HG03521 (cell line): ENCODE measurements around the gene FFAR2.
"Not testable (repeated sequence)": the region's sequence is repeated elsewhere in the genome, so short reads cannot be mapped to it uniquely, and the experiment has no call there.

ENCODE experiments used
- ATAC-seq: cut with Tn5 transposase; IDR thresholded peaks from one replicate; pipeline ENCODE4 v1.9.1; 2021; ENCODE audit warnings: mild to moderate bottlenecking, moderate library complexity; ENCODE audit not compliant: unreplicated experiment

FFAR2 gene

DNA sequence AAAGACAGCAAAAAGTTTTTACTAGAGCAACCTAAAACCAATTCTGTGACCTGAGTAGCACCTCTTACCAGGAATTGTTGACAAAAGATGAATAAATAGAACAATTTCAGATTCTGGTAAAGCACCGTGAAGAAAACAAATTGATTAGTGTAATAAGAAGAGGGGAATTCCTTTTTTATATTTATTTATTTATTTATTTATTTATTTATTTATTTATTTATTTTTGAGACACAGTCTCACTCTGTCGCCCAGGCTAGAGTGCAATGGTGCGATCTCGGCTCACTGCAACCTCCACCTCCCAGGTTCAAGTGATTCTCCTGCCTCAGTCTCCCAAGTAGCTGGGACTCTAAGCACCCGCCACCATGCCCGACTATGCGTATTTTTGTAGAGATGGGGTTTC, 24.7 kb upstream of the FFAR2 start:
- ATAC-seq = not testable (repeated sequence)

DNA sequence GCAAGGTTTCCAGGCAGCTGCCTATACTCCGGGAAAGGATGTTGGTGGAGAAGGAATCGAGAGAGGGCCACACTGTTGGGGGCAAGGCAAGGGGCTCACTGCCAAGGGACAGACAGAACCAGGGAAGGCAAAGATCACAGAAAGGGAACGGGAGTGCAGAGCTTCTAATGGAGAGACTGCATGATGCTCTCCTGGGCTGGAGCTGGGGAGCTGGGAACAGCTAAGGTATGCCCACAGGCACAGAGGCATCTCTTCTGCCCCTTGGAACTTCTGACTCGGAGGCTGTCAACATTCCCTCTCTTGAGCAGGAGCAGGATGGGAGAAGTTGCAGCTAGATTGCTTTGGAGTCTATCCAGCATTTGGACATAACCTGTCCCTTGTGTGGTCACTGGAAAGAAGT, 22.4 kb upstream of the FFAR2 start:
- ATAC-seq = no peak

DNA sequence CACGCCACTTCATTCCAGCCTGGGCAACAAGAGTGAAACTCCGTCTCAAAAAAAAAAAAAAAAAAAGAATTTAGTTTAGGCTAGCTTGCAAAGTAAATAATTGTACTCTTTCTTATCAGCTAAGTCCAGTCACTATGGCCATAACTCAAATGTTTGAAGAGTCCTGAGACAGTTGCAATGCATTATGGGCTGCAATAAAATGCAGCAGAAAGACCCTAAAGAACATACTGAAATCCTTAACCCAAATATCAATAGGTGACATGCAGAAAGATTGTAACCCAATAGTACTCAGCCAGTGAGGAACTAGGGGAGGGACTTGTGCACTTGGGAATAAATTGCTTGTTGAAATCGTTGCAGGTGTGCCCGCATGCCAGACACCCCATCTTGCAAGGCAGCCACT, 20.9 kb upstream of the FFAR2 start:
- ATAC-seq = no peak

DNA sequence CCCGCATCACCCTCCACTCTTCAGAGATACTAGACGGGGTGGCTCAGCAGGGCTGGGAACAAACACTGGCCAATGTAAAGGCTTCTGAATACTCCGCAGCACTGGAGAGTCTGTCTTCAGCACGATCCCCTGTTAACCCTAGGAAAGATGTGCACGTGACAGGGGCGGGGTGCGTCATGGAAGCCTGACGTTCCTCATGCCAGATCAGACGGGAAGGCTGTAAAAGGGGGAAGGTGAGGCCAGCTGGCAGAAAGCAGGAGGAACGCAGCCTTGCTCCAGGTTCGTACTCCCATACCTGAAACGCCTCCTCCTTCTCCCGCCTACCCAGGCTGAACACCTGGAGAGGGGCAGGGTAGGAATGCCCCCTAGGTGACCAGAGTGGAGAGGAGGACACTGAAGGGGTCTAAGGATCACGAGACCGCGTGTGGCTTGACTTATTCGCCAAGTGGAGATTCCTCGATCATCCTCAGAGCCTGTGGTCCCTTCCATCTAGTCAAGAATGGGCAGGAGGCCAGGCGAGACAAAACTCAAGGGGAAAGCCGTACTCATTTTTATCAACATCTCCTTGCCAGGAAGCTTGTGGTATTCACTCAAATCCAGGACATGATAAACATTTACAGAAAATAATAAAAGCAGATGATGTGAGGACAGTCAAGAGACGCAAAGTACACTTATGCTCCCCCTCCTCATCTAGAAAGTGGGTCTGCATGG, 18.2 kb upstream of the FFAR2 start:
- ATAC-seq = no peak

DNA sequence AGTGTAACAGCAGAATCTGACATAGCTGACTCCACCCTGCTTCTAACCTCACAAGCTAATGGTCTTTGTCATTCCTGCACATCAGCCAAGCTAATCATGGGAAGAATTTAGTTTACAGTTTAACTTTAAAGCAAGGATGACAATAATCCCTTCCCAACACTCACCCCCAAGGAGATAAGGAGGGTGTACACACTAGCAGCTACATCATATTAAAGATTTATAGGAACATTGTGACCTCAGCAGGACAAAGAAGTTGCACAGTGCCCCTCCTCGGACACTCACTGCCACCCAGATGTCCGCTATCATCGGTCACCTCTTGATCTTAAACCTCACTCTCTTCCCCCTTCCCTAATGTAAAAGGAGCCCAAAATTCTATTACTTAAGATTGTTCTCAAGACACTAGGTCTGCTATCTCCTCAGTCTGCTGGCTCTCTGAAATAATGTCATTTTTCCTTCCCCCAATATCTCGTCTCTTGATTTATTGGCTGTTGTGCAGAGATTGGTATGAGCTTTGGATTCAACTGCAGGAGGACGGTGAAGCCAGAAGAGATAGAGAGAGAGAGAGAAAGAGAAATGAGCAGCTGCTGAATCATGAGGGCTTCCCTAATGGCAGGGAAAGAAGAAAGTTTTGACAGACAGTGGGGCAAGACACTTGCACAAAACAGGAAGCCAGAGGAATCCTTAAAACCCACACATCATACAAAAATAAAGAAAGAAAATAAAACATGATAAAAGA, 17.5 kb upstream of the FFAR2 start:
- no peak for ATAC-seq

DNA sequence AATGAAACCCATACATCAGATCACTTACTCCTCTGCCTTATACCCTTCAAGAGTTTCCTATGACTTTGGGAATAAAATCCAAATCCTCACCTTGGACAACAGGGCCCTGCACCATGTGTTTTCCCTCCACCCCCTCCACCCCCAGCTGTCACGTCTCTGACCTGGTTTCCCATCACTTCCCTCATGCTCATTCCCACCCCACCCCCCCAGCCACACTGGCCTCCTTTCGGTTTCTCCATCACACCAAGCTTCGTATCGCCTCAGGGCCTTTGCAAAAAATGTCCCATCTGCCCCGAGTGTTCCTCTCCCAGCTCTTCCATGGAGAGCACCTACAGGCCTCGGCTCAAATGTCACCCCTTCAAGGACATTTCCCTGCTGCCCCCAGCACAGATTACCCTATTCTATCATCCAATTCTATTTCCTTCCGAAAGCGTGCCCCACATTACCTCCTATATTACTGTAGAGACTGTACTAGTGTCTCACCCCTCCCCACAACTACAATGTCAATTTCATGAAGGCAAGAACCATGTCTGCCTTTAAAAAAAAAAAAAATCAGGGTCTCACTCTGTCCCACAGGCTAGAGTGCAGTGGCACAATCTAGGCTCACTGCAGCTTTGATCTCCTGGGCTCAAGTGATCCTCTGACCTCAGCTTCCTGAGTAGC, 16.8 kb upstream of the FFAR2 start:
- no peak for ATAC-seq

DNA sequence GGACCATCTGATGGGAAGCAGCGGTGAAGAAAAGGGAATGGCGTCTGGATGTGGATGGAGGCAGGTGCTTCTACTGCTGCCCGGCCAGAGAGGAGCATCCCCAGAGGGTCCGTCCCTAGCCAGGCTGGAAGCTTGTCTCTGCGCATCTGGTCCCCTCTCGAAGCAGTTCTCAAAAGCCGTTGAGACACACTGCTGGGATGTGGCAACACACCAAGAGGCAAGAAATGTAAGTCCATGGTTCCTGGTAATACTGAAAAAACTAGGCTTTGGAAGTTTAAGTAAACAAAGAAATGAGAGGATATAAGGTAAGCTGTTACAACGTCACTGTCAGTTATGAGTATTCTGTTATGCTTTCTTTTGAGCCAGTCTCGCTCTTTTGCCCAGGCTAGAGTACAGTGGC, 15.1 kb upstream of the FFAR2 start:
- ATAC-seq = no peak

DNA sequence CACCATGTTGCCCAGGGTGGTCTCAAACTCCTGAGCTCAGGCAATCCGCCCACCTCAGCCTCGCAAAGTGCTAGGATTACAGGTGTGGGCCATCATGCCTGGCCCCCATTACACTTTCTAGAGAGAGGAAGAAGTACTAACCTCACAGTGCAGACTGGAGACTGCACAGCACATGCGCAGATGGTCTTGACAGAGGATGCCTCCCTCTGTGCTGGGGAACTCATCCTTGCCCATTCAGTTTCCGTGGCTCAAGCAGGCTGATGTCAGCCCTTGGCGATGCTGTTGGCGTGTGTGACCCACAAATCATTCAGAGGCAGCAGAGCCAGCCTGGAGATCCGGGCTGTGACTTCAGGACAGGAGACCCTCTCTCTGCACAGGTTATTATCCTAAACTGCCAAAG, 14.6 kb upstream of the FFAR2 start:
- ATAC-seq = no peak

DNA sequence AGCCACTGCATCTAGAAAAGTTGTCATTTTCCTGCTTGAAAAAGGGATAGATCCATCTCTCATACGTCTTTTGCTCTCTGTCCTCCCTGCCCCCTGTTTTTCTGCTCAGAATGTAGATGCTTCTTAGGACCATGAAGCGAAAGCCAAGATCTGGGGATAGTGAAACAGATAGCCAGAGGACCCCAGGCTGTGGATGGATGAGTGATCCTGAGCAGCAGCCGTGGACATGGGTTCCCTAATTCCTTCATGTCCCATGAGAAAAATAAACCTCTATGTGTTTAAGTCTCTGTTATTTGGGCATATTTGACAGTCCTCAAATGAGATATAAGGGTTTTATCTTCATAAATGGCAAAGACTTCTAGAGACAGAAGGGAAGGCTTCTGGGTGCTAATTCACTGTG, 12.2 kb upstream of the FFAR2 start:
- ATAC-seq = no peak

DNA sequence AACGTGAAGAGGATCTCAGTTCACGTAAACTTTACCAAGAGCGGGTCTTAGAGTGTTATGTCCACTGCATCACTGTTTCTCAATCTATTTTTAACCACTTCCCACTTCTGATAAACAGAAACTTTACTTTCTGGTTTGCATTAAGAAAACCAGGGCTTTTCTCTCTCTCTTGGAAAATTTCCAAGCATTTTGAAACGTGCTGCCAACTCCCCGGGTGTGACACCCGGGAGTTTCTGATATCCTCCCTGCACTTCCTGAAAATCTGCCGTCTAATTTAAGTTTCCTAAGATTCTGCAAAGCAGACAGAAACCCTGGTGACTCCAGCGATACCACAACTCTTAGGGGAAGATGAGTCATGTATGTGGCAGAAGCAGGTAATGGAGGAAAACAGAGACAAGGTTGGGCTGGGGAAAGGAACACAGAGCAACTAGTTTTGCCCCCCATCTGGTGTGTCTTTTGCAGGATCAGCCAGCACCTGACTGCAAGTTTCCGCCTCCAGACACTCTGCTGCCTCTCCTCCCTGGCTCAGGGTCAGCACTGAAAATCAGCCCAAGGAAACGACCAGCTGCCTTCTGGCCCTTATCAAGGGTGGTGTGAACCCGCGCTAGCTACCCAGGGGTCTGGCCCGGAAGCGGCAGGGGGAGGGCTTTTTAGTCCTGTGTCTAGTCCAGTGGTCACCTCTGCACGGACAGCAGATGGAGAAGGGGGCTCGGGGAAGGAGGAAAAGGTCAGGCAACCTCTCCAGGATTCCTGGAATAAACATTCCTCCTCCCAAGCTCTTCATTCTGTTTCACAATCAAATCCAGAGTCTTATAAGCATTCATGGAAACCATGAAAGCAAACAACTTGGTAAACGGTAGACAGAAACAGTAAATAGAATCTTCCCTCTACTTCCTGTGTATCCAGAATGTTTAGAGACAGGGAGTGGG, 11.3 kb upstream of the FFAR2 start:
- ATAC-seq = no peak

DNA sequence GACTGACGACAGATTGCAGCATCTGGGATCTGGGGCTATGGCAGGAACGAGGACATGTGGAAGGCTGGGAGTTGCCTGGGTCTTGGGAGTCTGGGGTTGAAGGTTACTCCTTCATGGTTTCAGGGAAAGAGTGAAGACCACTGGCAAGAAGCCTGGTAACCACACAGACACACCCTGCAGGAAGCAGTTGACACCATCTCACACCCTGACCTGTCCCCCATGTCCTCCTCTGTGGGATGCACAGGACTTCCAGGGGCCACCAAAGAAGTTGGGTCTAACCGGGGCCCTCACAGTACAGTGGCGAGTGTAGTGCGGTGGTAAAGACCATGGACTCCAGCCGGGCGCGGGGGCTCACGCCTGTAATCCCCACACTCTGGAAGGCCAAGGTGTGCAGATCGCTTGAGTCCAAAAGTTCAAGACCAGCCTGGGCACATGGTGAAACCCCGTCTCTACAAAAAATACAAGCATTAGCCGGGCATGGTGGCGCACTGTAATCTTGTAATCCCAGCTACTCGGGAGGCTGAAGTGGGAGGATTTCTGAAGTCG, 10.6 kb upstream of the FFAR2 start:
- no peak for ATAC-seq

DNA sequence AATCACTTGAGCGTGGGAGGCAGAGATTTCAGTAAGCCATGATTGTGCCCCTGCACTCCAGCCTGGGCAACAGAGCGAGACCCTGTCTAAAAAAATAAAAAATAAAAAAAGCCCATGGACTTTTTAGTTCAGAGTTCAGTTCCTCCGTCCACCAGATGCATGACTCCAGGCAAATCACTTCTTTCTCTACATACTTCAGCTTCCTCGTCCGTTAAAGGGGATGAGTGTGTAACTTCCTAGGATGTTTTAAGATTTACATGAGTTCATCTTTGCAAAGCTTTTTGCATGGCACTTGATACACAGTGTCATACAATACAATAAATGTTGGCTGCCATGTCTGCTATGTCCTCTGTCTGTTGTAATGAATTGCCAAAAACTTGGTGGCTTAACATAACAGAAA, 10.0 kb upstream of the FFAR2 start:
- no peak for ATAC-seq

DNA sequence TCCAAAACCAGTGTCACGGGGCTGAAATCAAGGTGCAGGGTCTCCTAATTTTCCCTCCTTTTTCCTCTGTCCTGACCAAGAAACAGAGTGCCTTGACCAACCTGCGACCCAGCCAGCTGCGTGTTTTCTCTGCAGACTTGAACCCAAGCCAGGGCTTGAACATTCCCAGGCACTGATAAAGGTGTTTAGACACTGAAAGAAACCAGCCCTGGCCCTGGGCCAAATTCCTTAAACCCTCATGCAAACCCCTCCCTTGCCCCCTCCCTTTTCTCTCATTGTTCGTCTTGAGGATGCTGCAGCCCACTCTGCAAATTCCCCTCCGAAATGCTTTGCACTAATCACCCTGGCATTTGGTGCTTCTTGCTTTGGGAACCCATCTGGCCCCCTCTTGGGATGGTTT, 9.5 kb upstream of the FFAR2 start:
- no peak for ATAC-seq

DNA sequence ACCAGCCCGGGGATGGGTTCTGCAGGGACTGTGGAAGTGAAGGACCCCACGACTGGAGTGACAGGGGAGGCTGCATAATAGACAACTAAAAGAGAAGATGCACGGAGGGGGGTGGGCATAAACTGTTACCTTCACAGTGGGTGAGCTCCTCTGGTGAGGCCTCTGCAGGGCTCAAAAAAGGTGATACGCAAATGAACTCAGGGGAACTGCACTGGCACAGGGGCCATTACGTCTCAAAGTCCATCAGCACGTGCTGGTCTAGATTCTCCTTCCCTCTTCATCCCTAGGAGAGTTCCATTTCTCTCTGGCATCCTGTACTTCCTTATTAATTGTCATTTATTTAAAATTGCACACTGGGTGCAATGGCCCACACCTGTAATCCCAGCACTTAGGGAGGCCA, 8.1 kb upstream of the FFAR2 start:
- ATAC-seq = no peak

DNA sequence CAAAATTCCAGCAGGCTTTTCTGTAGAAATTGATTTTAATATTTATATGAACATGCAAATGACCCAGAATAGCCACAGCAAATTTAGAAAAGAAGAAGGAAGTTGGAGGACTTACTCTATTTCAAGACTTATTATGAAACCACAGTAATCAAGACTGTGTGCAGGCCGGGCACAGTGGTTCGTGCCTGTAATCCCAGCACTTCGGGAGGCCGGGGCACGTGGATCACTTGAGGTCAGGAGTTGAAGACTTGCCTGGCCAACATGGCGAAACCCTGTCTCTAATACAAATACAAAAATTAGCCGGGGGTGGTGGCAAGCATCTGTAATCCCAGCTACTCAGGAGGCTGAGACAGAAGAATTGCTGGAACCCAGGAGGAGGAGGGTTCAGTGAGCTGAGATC, 6.0 kb upstream of the FFAR2 start:
- ATAC-seq = no peak

DNA sequence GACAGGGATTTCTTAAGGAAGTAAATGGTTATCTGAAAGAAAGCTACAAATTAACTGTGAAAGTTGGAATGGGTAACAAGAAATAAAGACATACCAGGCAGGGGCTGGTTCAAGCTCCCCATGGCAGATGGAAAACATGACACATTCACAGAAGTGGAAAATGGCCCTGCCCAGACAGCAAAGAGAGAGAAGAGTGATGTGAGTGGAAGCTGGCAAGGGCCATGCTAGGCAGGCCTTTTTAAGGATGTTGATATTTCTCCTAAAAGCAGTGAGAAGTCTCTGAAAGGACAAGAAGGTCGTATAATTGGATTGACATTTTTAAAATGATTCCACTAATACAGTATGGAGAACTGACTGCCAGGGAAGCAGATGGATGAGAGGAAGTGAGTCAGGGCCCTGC, 3.3 kb upstream of the FFAR2 start:
- ATAC-seq = no peak

DNA sequence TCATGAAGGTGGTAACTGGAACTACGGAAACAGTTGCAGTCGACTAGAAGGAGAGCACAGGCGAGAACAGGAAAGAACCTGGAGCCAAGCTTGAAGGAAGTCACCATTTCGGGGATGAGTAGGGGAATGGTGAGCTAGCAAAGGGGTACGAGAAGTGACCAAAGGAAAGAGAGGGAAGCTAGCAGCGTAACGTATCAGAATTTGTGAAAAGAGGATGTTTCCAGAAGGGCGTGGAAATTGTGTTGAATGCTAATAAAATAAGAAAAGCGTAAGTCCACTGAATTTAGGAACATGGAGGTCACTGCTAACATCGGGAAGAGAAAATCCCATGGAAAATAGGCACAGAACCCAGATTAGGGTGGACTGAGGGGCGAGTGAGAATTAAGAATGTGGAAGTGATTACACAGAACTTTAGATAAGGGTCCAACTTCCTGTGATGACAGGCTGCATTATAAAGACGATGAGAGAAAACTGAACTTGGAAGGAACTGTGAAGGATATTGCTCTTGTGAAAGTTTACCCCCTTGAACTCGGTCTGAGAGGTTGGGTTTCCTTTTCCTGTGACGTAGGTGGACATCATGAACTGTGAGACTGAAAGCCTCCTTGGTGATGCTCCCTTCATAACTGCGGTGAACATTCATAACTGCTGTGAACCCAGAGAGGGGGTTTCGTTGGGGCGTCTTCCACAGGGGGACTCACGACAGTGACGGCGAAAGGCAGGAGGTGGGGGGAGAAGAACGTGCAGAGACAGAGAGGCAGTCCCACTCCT, 2.0 kb upstream of the FFAR2 start:
- no peak for ATAC-seq

DNA sequence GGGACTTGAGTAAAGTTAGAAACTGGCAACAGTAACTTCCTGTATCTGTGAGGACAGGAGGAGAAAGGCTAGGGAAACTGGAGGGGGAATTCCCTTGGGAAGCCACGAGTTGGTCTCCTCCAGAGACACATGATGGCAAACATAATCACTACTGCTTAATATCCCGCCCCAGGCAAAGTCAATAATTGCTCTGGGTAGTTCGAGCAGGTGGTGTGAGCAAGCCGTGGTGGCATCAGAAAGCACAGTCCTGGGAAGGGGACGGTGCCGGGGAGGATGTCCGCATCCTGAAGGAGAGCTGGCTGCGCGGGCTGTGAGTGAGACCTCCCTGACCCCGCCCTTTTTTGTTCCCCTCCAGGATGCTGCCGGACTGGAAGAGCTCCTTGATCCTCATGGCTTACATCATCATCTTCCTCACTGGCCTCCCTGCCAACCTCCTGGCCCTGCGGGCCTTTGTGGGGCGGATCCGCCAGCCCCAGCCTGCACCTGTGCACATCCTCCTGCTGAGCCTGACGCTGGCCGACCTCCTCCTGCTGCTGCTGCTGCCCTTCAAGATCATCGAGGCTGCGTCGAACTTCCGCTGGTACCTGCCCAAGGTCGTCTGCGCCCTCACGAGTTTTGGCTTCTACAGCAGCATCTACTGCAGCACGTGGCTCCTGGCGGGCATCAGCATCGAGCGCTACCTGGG, 1.4 kb downstream of the FFAR2 start:
- no peak for ATAC-seq

DNA sequence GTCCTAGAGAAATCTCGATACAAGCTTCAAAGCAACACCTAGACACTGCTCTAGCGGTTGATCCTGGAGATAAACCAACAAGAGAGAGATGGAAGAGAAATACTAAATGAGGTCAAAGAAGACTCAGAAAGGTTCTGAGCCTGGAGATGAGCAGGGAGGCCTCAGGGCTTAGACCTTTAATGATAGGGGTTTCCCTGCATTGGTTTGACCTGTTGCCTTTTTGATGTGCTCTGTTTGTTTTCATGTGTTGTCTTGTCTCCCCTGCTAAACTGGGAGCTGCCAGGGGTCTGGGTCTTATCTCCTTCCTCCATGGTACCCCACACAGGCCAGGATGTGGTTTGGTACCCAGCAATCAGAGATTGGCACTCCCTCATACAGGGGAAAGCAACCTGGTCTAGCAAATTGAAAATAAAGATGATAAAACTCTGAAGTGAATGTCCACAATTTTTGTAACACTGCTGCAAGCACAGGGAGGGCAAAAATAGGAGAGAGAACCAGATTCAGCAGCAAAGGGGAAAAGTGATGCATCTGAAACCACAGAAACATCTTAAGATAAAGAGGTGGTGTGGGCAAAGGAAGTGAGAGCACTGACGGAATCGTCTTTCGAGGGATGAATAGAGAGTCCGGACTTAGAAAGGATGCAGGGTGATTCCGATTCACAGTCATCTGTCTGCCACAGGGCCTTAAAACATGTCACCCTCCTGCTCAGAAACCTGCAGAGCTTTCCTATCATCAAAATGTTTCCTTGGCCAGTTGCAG, 3.5 kb downstream of the FFAR2 start:
- ATAC-seq = no peak
